AG04449 (cell line): Measurements from ENCODE around the gene ZFP90.
"Not testable (repeated sequence)": the region's sequence is repeated elsewhere in the genome, so short reads cannot be mapped to it uniquely, and the experiment has no call there.

Source experiments
- CTCF ChIA-PET: fragments of 350-600 bp; formaldehyde crosslinking; extraction: SDS; loops from one replicate; lab custom pipeline; 2021; ENCODE audit warnings: antibody characterized with exemption; lab: Yijun Ruan, JAX
- POLR2A ChIA-PET: fragments of 400-600, 350-600 bp; formaldehyde crosslinking; extraction: SDS; loops from one replicate; lab custom pipeline; 2020; ENCODE audit warnings: antibody characterized with exemption, inconsistent platforms; lab: Yijun Ruan, JAX
- DNase-seq: peaks from one replicate; pipeline ENCODE4 v3.0.0-alpha.2; 2010; ENCODE audit warnings: low read depth, low spot score
- H3K4me3 ChIP-seq: 2 replicates; pipeline ENCODE4 v1.5.1; 2011; ENCODE audit warnings: low read depth, mild to moderate bottlenecking, control low read depth, low read length
- CTCF ChIP-seq: IDR thresholded peaks from one replicate; pipeline ENCODE4 v1.5.1; 2011; ENCODE audit warnings: mild to moderate bottlenecking, moderate library complexity, low read length, control low read depth, inconsistent platforms; ENCODE audit not compliant: insufficient read depth; ENCODE audit errors: missing control alignments

Gene ZFP90

DNA sequence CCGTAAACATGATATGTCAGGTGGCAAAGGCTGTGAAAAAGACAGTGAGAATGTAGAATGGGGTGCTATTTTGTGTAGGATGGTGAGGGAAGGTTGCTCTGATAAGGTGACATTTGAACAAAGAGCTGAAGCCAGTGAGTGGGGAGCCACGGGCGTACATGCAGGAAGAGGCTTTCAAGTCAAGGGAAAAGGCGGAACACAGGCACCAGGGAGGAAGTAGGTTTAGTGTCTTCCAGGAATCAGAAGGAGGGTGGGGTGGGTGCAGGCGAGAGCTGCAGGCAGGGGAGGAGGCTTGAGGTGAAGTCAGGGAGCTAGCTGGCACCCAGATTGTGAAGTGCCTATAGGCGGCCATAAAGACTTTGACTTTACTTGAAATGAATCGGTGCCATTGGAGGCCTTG is 14.1 kb downstream of the ZFP90 start:
- H3K4me3 ChIP-seq = no peak overlapping the region
- no peak for DNase-seq
- ChIA-PET POLR2A (no interaction called here), CTCF (interaction anchor here (0.9 kb wide), 1 partner anchor 11 kb away, joined by 3 read pairs; no protein-coding TSS in a partner anchor)
- TF ChIP-seq CTCF = no peak

GRCh38 chr16:68560341-68560740 is 21.2 kb downstream of the ZFP90 start:
- H3K4me3 ChIP-seq, DNase-seq, POLR2A ChIA-PET: not testable (repeated sequence)
- CTCF ChIA-PET = interaction anchor here (1.3 kb wide), 1 partner anchor 31 kb away, joined by 4 read pairs; no protein-coding TSS in a partner anchor

DNA sequence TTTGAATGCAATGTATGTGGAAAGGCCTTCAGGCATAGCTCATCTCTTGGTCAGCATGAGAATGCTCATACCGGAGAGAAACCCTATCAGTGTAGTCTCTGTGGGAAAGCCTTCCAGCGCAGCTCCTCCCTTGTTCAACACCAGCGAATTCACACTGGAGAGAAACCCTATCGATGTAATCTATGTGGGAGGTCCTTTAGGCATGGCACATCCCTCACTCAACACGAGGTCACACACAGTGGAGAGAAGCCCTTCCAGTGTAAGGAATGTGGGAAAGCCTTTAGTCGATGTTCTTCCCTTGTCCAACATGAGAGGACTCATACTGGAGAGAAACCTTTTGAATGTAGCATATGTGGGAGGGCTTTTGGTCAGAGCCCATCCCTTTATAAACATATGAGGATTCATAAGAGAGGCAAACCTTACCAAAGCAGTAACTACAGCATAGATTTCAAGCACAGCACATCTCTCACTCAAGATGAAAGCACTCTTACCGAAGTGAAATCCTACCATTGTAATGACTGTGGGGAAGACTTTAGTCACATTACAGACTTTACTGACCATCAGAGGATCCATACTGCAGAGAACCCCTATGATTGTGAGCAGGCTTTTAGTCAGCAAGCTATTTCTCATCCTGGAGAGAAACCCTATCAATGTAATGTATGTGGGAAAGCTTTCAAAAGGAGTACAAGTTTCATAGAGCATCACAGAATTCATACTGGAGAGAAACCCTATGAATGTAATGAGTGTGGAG is 24.7 kb downstream of the ZFP90 start:
- ChIA-PET CTCF (interaction anchor here (1.0 to 3.1 kb wide), 3 partner anchors 8 to 35 kb away, joined by 3 to 10 read pairs (median 4); no protein-coding TSS in a partner anchor), POLR2A (interaction anchor here (1.1 kb wide), 1 partner anchor 326 kb away, joined by 4 read pairs; no protein-coding TSS in a partner anchor)
- H3K4me3 ChIP-seq = no peak overlapping the region
- no peak for DNase-seq
- TF ChIP-seq CTCF = no peak

DNA sequence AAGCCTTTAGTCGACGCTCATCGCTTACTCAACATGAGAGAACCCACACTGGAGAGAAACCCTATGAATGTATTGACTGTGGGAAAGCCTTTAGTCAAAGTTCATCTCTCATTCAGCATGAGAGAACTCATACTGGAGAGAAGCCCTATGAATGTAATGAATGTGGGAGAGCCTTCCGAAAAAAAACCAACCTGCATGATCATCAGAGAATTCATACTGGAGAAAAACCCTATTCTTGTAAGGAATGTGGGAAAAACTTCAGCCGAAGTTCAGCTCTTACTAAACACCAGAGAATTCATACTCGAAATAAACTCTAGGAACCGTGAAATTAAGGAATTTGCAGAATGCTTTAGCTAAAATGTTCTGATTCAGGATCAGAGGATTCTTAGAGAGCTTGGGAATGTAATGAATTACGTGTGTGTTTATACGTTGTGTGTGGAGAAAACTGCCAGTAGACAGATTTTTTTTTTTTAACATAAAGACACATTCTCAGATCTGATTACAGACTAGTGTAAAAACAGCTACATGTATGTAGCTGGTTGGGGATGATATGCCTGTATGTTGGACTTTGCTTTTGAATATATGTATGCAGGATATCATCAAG is 25.4 kb downstream of the ZFP90 start:
- DNase-seq = no peak
- no peak for TF ChIP-seq CTCF
- no peak overlapping the region for H3K4me3 ChIP-seq
- ChIA-PET POLR2A (no interaction called here), CTCF (interaction anchor here (0.7 to 3.1 kb wide), 4 partner anchors 9 to 36 kb away, joined by 3 to 10 read pairs (median 4); no protein-coding TSS in a partner anchor)

DNA sequence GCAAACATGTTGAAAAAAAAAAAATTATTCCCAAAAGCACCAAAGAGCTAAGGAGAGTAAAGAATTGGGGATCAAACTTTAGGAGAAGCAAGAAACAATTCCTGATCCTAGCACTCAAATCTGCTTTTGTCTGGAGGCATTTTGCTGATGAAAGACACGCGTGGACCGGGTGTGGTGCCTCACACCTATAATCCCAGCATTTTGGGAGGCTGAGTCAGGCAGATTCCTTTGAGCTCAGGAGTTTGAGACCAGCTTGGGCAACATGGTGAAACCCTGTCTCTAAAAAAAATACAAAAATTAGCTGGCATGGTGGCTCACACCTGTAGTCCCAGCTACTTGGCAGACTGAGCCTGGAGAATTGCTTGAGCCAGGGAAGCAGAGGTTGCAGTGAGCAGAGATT is 35.4 kb downstream of the ZFP90 start:
- ChIA-PET POLR2A (no interaction called here), CTCF (no interaction called here)
- DNase-seq = no peak
- no peak overlapping the region for H3K4me3 ChIP-seq
- TF ChIP-seq CTCF = no peak

DNA sequence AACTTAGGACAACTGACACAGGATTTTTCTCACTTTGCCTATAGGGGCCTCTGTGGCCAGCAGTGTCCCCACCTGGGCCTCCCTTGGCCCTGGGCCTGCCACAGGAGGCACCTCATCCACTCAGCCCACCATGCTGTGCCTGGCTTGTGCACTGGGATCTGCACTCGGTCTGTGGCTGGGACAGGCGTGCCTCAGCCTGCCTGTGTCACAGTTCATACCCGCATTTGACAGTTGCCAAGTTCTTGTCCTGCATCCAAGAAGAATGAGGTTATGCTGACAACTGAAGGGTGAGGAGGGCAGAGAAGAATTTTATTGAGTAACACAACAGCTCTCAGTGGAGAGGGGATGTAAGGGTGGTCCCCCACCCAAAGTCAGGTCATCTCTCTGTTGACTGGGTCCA is 36.0 kb downstream of the ZFP90 start:
- DNase-seq = no peak
- ChIA-PET POLR2A (no interaction called here), CTCF (no interaction called here)
- H3K4me3 ChIP-seq = no peak overlapping the region
- TF ChIP-seq CTCF = no peak
